Adrenal gland (tissue), 5 donors: ENCODE results near the gene MGST3.

Experiments used
- CTCF ChIP-seq, 6 experiments: fragments of 450-650 bp in 4 of 6; fragments of 200-600 bp in 2 of 6; sonication (generic) in 1 of 6; IDR thresholded peaks; 1 replicate in 5 of 6; 2 replicates in 1 of 6; pipeline versions ENCODE4 v1.5.1 to v1.8.0; 2016 to 2021; ENCODE audit warnings: antibody characterized with exemption in 6 of 6, mild to moderate bottlenecking in 2 of 6, moderate library complexity in 1 of 6
- POLR2A ChIP-seq, 2 donors: fragments of 450-650 bp; IDR thresholded peaks; one replicate each; pipeline ENCODE4 v1.6.1; 2017; ENCODE audit warnings: antibody characterized with exemption in 2 of 2, mild to moderate bottlenecking in 2 of 2, moderate library complexity in 1 of 2
- donor health status: DM: no; HTN: no; CAD: no.

DNA sequence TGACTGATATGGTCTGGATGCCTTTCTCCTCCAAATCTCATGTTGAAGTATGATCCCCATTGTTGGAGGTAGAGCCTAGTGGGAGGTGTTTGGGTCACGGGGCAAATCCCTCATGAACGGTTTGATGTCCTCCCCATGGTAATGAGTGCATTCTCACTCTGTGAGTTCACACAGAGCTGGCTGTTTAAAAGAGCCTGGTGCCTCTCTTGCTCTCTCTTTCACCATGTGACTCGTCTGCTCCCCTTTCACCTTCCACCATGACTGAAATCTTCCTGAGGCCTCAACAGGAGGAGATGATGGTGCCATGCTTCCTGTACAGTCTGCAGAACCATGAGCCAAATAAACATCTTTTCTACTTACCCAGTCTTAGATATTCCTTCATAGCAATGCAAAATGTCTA lies 37.1 kb downstream of the MGST3 start:
- TF ChIP-seq CTCF (IDR thresholded peaks at IDR 0.05) (no peak), POLR2A (IDR thresholded peaks at IDR 0.05) (no peak)
